ENCODE measurements around the gene APLP2.
A peak's percentile ranks its signal among the peaks of the same experiment; 100 is the strongest.

APLP2 gene

GRCh38 chr11:130061017-130061416 is 8.7 kb upstream of the APLP2 start:
- H3K9ac ChIP-seq (ENCODE audit: low read length), result no peak overlapping the region
- no peak overlapping the region for H3K4me2 ChIP-seq (ENCODE audit: low read length)
- H3K27me3 ChIP-seq (ENCODE audit: low read depth, low read length), result peaks cover 61% of the 10 kb centered on the region
- H3K27ac ChIP-seq (ENCODE audit: low read length), result no peak overlapping the region
- no peaks in the 10 kb centered on the region for H4K20me1 ChIP-seq (ENCODE audit: insufficient read depth, low read length)
- no peaks in the 10 kb centered on the region for H3K36me3 ChIP-seq (replicated peaks; ENCODE audit: low read depth, low read length)
- H2AFZ ChIP-seq (ENCODE audit: low read depth, low read length), result no peak overlapping the region
- peaks cover 11% of the 10 kb centered on the region for H3K4me1 ChIP-seq (ENCODE audit: low read length)
- no peaks in the 10 kb centered on the region for H3K79me2 ChIP-seq (ENCODE audit: low read length)
- TF ChIP-seq EZH2phosphoT487 (IDR thresholded peaks at IDR 0.05; ENCODE audit: low read depth), result no peak
- no peak for TF ChIP-seq CTCF (IDR thresholded peaks at IDR 0.05; ENCODE audit: low read depth, low read length)
- H3K4me3 ChIP-seq (ENCODE audit: low read length), result no peak overlapping the region
- no peaks in the 10 kb centered on the region for H3K9me3 ChIP-seq (ENCODE audit: insufficient read depth, low read length)

- Histone ChIP-seq H2AFZ (ENCODE audit: low read depth, low read length) (no peak overlapping the region), H4K20me1 (ENCODE audit: insufficient read depth, low read length) (no peaks in the 10 kb centered on the region), H3K4me1 (ENCODE audit: low read length) (peaks cover 11% of the 10 kb centered on the region), H3K36me3 (replicated peaks; ENCODE audit: low read depth, low read length) (no peaks in the 10 kb centered on the region), H3K9me3 (ENCODE audit: insufficient read depth, low read length) (no peaks in the 10 kb centered on the region), H3K4me3 (ENCODE audit: low read length) (no peak overlapping the region), H3K79me2 (ENCODE audit: low read length) (no peaks in the 10 kb centered on the region), H3K27me3 (ENCODE audit: low read depth, low read length) (peaks cover 59% of the 10 kb centered on the region), H3K9ac (ENCODE audit: low read length) (no peak overlapping the region), H3K27ac (ENCODE audit: low read length) (no peak overlapping the region), H3K4me2 (ENCODE audit: low read length) (no peak overlapping the region)
- TF ChIP-seq CTCF (IDR thresholded peaks at IDR 0.05; ENCODE audit: low read depth, low read length) (no peak), EZH2phosphoT487 (IDR thresholded peaks at IDR 0.05; ENCODE audit: low read depth) (no peak)
Observed at GRCh38 chr11:130062026-130062425, 7.7 kb upstream of the APLP2 start.

GRCh38 chr11:130063451-130063850 is 6.2 kb upstream of the APLP2 start:
- no peak overlapping the region for H3K4me2 ChIP-seq (ENCODE audit: low read length)
- H2AFZ ChIP-seq (ENCODE audit: low read depth, low read length), result no peak overlapping the region
- no peaks in the 10 kb centered on the region for H3K36me3 ChIP-seq (replicated peaks; ENCODE audit: low read depth, low read length)
- H4K20me1 ChIP-seq (ENCODE audit: insufficient read depth, low read length), result no peaks in the 10 kb centered on the region
- peaks cover 51% of the 10 kb centered on the region for H3K27me3 ChIP-seq (ENCODE audit: low read depth, low read length)
- H3K79me2 ChIP-seq (ENCODE audit: low read length), result no peaks in the 10 kb centered on the region
- H3K9ac ChIP-seq (ENCODE audit: low read length), result no peak overlapping the region
- no peak overlapping the region for H3K27ac ChIP-seq (ENCODE audit: low read length)
- H3K9me3 ChIP-seq (ENCODE audit: insufficient read depth, low read length), result no peaks in the 10 kb centered on the region
- H3K4me3 ChIP-seq (ENCODE audit: low read length), result no peak overlapping the region
- no peak for TF ChIP-seq CTCF (IDR thresholded peaks at IDR 0.05; ENCODE audit: low read depth, low read length)
- no peak for TF ChIP-seq EZH2phosphoT487 (IDR thresholded peaks at IDR 0.05; ENCODE audit: low read depth)
- H3K4me1 ChIP-seq (ENCODE audit: low read length), result peaks cover 13% of the 10 kb centered on the region

DNA sequence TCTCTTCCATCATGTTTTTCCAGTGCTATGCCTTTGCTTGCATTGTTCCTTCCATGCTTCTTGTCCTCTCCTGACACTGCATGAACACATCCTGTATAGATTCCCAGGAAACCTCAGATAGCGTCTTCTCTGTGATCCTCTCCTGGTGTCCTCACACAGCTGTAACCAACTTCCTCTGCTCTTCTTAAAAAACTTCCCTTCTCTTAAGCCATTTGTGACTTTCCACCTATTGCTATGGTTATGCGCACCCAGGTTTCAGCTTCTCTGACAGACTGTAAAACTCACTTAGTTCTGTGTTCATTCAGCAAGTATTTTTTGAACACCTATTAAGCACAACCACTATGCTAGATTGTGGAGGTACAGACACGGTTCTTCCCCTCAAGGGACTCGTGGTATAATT is 5.1 kb upstream of the APLP2 start:
- Histone ChIP-seq H3K9me3 (ENCODE audit: insufficient read depth, low read length) (no peaks in the 10 kb centered on the region), H3K27ac (ENCODE audit: low read length) (no peak overlapping the region), H3K27me3 (ENCODE audit: low read depth, low read length) (peaks cover 42% of the 10 kb centered on the region), H3K36me3 (replicated peaks; ENCODE audit: low read depth, low read length) (no peaks in the 10 kb centered on the region), H4K20me1 (ENCODE audit: insufficient read depth, low read length) (no peaks in the 10 kb centered on the region), H3K79me2 (ENCODE audit: low read length) (no peaks in the 10 kb centered on the region), H2AFZ (ENCODE audit: low read depth, low read length) (0 out of 2 replicates have a peak overlapping the region, but pooled peaks have one; percentile 1), H3K4me2 (ENCODE audit: low read length) (peak overlapping the region; percentile 31), H3K4me1 (ENCODE audit: low read length) (peaks cover 16% of the 10 kb centered on the region), H3K9ac (ENCODE audit: low read length) (no peak overlapping the region), H3K4me3 (ENCODE audit: low read length) (no peak overlapping the region)
- TF ChIP-seq CTCF (IDR thresholded peaks at IDR 0.05; ENCODE audit: low read depth, low read length) (no peak), EZH2phosphoT487 (IDR thresholded peaks at IDR 0.05; ENCODE audit: low read depth) (no peak)

Measured in OCI-LY3 (cell line).